ENCODE measurements around the gene CHAF1B.

The CHAF1B gene

DNA sequence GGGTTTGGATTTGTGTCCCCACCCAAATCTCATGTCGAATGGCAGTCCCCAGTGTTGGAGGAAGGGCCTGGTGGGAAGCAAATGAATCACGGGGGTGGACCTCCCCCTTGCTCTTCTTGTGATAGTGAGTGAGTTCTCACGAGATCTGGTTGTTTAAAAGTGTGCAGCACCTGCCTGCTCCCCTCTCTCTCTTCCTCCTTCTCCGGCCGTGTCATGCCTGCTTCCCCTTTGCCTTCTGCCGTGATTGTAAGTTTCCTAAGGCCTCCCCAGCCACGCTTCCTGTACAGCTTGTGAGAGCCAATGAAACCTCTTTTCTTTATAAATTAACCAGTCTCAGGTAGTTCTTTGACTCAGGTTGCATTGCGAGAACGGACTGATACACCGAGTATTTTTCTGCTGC is 78.8 kb downstream of the CHAF1B start:
- no peak for DNase-seq (ENCODE audit: low spot score)

- DNase-seq (ENCODE audit: low spot score), result no peak
These were observed 79.4 kb downstream of the CHAF1B start for GRCh38 chr21:36464590-36464989.

DNA sequence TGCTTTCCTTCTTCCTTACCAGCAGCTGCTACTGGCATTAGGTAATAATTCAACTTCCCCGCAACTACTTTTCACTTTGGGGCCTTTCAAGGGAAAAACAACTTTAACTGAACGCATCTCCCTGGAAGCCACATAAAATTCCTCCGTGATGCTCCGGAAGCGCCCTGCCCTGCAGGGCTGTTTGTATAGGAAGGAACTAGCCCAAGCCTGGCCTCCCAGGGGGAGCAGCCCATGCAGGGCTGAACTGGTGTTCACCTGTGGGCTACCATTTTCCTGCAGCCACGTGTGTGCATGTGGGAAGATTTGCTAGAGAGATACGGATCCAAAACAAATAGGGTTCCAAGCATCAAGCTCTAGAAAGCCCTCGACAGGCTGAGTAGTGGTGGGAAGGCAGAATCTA is 80.3 kb downstream of the CHAF1B start:
- no peak for DNase-seq (ENCODE audit: low spot score)

DNA sequence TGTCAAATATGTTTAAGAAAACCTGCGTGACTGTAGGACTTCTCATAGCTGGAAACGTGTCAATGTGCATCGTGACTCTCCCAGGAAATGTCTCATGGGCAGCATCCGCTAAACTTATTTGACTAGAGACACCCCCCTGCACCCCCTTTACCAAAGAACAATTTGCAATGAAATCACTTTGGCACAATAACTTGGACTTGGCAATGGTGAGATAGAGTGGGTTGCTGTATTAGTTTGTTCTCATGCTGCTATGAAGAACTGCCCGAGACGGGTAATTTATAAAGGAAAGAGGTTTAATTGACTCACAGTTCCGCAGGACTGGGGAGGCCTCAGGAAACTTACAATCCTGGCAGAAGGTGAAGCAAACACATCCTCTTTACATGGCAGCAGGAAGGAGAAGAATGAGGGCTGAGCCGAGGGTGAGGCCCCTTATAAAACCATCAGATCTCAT is 80.9 kb downstream of the CHAF1B start:
- no peak for DNase-seq (ENCODE audit: low spot score)

Measured in germinal center (tissue), 1 donor.